Loucy (cell line): Measurements from ENCODE around the gene TXNDC5.

ENCODE experiments used
- H2AFZ ChIP-seq: fragments of 200-600 bp; sonication (generic); 2 replicates; pipeline ENCODE4 v1.6.0; 2016; ENCODE audit warnings: antibody characterized with exemption, mild to moderate bottlenecking, low read length, moderate library complexity
- H3F3A ChIP-seq: fragments of 200-600 bp; 2 replicates; pipeline ENCODE4 v1.6.0; 2016; ENCODE audit warnings: antibody characterized with exemption, low read depth, mild to moderate bottlenecking
- H3K27me3 ChIP-seq: fragments of 200-600 bp; sonication (generic); 2 replicates; pipeline ENCODE4 v1.6.1; 2014; ENCODE audit warnings: low read length, mild to moderate bottlenecking; ENCODE audit not compliant: insufficient read depth, poor library complexity, severe bottlenecking
- H3K36me3 ChIP-seq: fragments of 200-600 bp; sonication (generic); 2 replicates; pipeline ENCODE4 v1.6.1; 2016; ENCODE audit warnings: low read length; ENCODE audit not compliant: insufficient read depth
- H3K4me1 ChIP-seq: fragments of 200-600 bp; sonication (generic); 2 replicates; pipeline ENCODE4 v1.5.1; 2014; ENCODE audit warnings: low read length, mild to moderate bottlenecking; ENCODE audit not compliant: insufficient read depth, poor library complexity, severe bottlenecking
- H3K4me2 ChIP-seq: fragments of 200-600 bp; sonication (generic); 2 replicates; pipeline ENCODE4 v1.6.0; 2014; ENCODE audit warnings: antibody characterized with exemption, low read length, low read depth, mild to moderate bottlenecking; ENCODE audit not compliant: poor library complexity, severe bottlenecking
- H3K4me3 ChIP-seq: fragments of 200-600 bp; sonication (generic); 2 replicates; pipeline ENCODE4 v1.5.1; 2014; ENCODE audit warnings: low read length, mild to moderate bottlenecking, mixed read lengths; ENCODE audit not compliant: poor library complexity, severe bottlenecking
- H3K79me2 ChIP-seq: fragments of 200-600 bp; sonication (generic); 2 replicates; pipeline ENCODE4 v1.6.1; 2014; ENCODE audit warnings: low read length; ENCODE audit not compliant: insufficient read depth
- H3K9ac ChIP-seq: fragments of 200-600 bp; sonication (generic); 2 replicates; pipeline ENCODE4 v1.6.0; 2014; ENCODE audit warnings: mild to moderate bottlenecking, low read depth, low read length, moderate library complexity; ENCODE audit not compliant: poor library complexity, severe bottlenecking
- H3K9me2 ChIP-seq: fragments of 200-600 bp; sonication (generic); replicated peaks from 2 replicates; pipeline ENCODE4 v1.6.1; 2016; ENCODE audit warnings: low read depth, low read length, mixed read lengths
- H3K9me3 ChIP-seq: fragments of 200-600 bp; sonication (generic); 2 replicates; pipeline ENCODE4 v1.6.1; 2014; ENCODE audit warnings: mild to moderate bottlenecking, antibody characterized with exemption, low read length, low read depth; ENCODE audit not compliant: insufficient read depth
- H4K20me1 ChIP-seq: fragments of 200-600 bp; sonication (generic); 2 replicates; pipeline ENCODE4 v1.6.0; 2014; ENCODE audit warnings: antibody characterized with exemption, low read length, mild to moderate bottlenecking; ENCODE audit not compliant: insufficient read depth, poor library complexity, severe bottlenecking
- CTCF ChIP-seq: fragments of 200-600 bp; sonication (generic); conservative IDR thresholded peaks from 2 replicates; pipeline ENCODE4 v1.5.1; 2014; ENCODE audit warnings: mild to moderate bottlenecking, antibody characterized with exemption, low read length
- EZH2phosphoT487 ChIP-seq: fragments of 200-600 bp; IDR thresholded peaks from 2 replicates; pipeline ENCODE4 v1.6.1; 2018; ENCODE audit warnings: antibody characterized with exemption, mild to moderate bottlenecking, moderate library complexity, borderline replicate concordance

TXNDC5 gene

GRCh38 chr6:7891078-7891872 is 19.3 kb downstream of the TXNDC5 start:
- H3K4me1 ChIP-seq: no peaks in the 10 kb centered on the region
- no peaks in the 10 kb centered on the region for H3K9me3 ChIP-seq
- peaks cover 98% of the 10 kb centered on the region for H3K36me3 ChIP-seq
- no peaks in the 10 kb centered on the region for H3K79me2 ChIP-seq
- H3F3A ChIP-seq: no peaks in the 10 kb centered on the region
- TF ChIP-seq CTCF: no peak
- TF ChIP-seq EZH2phosphoT487: no peak
- H2AFZ ChIP-seq: no peak overlapping the region
- H3K9me2 ChIP-seq: no peaks in the 10 kb centered on the region
- no peak overlapping the region for H3K9ac ChIP-seq
- H3K4me2 ChIP-seq: no peak overlapping the region
- no peaks in the 10 kb centered on the region for H4K20me1 ChIP-seq
- H3K27me3 ChIP-seq: no peaks in the 10 kb centered on the region
- H3K4me3 ChIP-seq: no peak overlapping the region

GRCh38 chr6:7888587-7889357 is 21.8 kb downstream of the TXNDC5 start:
- Histone ChIP-seq H3K4me2 (no peak overlapping the region), H2AFZ (no peak overlapping the region), H4K20me1 (no peaks in the 10 kb centered on the region), H3K9me2 (no peaks in the 10 kb centered on the region), H3K4me1 (no peaks in the 10 kb centered on the region), H3K4me3 (no peak overlapping the region), H3K36me3 (peaks cover 98% of the 10 kb centered on the region), H3K27me3 (no peaks in the 10 kb centered on the region), H3K79me2 (no peaks in the 10 kb centered on the region), H3K9ac (no peak overlapping the region), H3K9me3 (no peaks in the 10 kb centered on the region), H3F3A (no peaks in the 10 kb centered on the region)
- TF ChIP-seq CTCF (no peak), EZH2phosphoT487 (no peak)

- Histone ChIP-seq H3F3A (no peaks in the 10 kb centered on the region), H3K4me2 (no peak overlapping the region), H3K4me3 (no peak overlapping the region), H3K36me3 (peaks cover 98% of the 10 kb centered on the region), H3K9me3 (no peaks in the 10 kb centered on the region), H3K27me3 (no peaks in the 10 kb centered on the region), H3K9ac (no peak overlapping the region), H4K20me1 (no peaks in the 10 kb centered on the region), H3K4me1 (no peaks in the 10 kb centered on the region), H3K9me2 (no peaks in the 10 kb centered on the region), H3K79me2 (no peaks in the 10 kb centered on the region), H2AFZ (no peak overlapping the region)
- no peak for TF ChIP-seq CTCF
- no peak for TF ChIP-seq EZH2phosphoT487
Observed at GRCh38 chr6:7887278-7887991, 23.2 kb downstream of the TXNDC5 start.
